Colon (tissue), 2 donors: ENCODE data around the gene MED4.

Source experiments
- FAIRE-seq: peaks from 2 replicates; lab custom pipeline; 2012; peaks lifted over from hg19 to GRCh38; lab: Jason Lieb, UNC
- donor health status: control.
- donor health status: control.

MED4 gene, protein sequence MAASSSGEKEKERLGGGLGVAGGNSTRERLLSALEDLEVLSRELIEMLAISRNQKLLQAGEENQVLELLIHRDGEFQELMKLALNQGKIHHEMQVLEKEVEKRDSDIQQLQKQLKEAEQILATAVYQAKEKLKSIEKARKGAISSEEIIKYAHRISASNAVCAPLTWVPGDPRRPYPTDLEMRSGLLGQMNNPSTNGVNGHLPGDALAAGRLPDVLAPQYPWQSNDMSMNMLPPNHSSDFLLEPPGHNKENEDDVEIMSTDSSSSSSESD

DNA sequence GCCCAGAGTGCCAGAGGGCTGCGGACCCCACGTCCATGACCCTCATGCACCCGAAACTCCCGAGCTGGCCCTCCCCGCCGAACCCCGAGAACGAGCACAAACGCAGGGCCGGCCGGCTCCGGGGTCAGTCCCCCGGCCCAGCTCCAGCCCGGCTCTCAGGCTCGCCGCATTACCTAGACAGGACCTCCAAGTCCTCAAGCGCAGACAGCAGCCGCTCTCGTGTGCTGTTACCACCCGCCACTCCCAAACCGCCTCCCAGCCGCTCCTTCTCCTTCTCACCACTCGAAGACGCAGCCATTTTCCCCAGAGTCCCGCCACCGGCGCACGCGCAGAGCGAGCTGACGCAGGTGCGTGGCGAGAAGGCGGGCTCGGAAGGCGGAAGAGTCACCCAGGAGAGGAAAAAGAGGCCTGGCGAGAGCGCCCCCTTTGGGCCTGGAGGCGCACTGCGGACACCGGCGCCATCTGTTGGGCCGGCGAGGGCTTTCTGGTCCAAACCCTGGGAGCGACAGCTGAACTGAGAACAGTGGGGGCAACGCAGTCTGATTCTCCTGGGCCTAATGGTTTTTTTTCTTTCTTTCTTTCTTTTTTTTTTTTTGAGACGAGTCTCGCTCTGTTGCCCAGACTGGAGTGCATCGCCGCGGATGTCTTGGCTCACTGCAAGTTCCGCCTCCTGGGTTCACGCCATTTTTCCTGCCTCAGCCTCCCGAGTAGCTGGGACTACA lies at the start of gene MED4:
TSS of gene MED4 (minus strand) at position 324 of the 722 bp plus-strand sequence. CDS start at position 298, 26 bp downstream.
- FAIRE-seq, result no peak

DNA sequence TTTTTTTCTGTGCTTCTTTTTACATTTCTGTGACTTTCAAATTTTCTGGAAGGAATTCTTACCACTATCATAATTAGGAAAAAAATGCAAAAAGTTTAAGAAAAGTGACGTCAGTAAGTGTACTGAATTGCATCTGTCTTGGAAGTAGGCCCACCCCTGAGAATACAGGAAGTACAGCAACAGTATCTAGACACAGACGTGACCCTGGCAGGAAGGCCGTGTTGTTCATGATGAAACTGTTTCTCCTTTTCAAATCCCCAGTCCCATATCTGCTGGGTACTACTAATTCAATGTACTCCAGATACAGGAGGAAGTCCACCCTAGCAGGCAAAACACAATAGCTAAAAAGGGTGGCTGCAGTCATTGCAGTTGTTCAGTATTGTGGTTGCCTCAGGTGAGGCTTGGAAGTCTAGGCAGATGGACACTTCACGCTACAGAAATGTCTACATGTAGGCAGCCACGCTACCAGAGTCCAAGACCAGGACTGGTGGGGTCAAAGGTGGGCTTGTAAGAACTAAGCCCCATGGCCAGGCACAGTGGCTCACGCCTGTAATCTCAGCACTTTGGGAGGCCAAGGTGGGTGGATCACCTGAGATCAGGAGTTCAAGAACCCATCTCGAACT lies 49.6 kb upstream of the MED4 start:
- FAIRE-seq, result no peak

DNA sequence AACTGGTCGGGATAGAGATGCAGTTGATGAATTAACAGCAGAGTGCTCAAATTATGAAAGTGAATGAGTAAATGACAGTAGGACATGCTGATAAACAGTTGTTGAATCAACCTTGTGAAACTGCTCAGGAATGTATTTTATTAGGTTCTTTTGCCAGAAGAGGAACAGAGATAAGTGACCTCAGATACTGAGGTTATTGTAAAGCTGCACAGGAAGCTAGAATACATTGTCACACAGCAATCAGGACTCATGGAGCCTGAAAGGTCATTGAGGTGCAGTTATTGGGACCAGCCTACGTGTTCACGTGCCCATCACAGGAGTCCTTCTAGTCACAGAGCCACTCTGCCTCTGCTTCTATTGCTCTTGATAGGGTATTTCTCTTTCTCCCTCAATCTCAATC lies 47.5 kb upstream of the MED4 start:
- no peak for FAIRE-seq

DNA sequence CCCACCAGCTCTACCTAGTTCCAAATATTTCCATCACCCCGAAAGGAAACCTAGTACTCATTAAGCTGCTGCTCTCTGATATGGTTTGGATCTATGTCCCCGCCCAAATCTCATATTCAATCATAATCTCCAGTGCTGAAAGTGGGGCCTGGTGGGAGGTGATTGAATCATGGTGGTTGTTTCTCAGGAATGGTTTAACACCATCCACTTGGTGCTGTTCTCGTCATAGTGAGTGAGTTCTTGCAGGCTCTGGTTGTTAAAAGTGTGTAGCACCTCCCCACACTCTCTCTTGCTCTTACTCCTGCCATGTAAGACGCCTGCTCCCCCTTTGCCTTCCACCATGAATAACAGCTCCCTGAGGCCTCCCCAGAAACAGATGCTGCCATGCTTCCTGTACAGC lies 43.4 kb upstream of the MED4 start:
- no peak for FAIRE-seq

DNA sequence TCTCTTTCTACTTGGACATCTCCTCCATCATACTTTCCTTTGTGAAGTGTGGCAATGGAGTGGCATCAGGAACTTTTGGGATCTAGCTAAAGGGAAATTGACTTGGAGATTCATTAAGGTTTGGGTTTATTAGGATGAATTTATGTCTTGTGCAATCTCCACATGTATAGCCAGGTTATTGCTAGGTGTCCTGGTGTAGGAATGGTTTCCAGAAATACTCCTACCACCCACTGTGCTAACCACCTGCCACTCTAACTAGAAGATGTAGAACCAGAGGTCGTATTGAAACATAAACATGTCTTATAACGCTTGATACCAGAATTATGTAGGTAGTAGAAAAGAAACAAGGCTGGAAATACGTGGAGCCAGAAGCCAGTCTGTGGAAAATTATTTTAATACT lies 38.1 kb upstream of the MED4 start:
- no peak for FAIRE-seq

DNA sequence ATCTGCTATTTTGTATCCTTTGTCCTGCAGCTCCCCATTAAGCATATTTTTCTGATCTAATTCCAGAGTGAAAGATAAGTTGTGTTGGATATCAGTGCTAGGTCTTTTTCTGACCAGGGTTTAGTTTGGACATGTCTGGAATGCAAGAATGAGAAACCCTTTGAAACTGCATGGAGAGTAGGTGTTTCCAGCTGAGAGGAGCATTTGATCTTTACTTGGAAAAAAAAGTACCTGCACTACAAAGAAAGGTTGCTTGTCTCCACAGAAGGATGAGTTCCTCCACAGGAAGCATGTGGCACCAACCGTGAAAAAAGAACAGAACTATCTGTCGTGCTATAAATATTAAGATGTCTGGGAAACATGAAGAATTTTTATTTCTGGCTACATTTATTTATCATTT lies 36.6 kb upstream of the MED4 start:
- FAIRE-seq, result no peak

DNA sequence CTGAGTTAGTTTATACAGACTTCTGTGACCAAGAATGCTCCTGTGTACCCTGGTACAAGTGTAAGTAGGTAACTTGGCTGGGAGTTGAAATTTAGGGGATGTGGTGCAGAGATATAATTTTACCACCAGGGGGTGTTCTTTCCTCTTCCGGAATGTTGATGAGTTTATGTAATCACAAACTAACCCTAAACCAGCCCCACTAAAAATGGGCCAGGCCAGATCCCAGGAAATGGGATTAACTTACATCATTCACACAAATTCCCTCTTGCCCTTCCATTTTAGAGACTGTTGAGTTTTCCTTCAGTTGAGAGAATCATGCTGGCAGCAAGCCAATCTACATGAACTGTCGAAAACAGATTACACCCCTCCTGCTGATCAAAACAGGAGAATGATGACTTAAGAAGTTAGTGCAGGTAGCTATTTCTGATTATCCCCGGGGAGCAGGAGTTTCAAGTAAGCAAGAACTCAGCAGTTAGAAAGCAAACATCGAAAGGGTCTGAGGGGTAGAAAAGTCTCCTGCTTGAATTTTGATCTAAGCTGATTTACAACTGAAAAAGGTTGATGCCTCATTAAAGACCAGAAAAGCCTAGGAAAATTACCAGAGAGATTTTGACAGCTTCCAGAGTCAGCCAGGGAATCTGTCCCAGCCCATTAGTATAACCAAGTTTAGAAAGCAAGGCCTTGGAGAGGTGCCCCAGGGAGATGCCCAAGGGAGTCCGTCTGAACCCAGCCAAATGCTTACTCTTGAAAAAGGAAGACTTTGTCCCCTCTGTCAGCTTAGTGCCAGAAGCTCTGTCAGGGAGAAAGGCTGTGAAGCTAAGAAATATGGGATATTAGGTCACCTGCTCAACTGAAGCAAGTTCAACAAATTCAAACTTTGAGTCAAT lies 32.3 kb upstream of the MED4 start:
- peak; percentile 41 for FAIRE-seq

DNA sequence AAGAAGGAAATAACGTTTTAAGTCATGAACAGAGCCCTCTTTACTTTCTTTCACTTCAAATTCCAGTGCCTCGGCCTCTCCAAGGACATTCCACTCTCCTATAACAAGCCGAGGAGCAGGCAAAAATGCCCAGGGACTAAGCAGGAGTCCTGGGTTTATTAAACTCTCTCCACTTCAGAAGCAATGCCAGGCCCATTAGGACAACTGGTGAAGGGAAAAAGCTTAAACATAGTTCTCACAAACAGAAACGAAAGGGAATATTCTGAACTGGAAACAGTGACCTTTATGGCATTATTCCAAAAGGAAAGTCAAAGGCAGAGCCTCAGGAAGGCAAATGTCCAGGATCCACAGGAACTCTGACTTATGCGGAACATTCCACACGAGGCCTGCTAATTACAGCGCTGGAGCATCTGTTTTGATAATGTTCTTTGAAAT lies 30.9 kb upstream of the MED4 start:
- no peak for FAIRE-seq

DNA sequence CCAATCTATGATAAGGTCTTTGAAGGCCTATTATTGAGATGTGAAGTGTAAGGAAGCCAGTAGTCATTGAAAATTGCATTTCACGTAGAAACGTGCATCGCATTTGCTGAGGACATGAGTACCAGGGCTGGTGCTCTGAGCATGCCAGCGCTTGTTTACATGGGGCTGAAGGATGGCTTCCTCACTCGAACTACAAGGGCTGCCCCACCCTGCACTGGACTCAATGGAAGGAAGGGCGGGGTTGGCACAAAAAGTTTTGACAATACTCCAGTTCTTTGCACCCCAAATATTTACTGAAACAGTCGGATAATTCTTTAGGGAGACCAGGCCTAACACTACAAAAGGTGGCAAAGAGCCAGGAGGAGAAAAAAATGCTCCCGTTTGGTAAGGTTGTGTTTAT lies 28.9 kb upstream of the MED4 start:
- FAIRE-seq, result no peak

DNA sequence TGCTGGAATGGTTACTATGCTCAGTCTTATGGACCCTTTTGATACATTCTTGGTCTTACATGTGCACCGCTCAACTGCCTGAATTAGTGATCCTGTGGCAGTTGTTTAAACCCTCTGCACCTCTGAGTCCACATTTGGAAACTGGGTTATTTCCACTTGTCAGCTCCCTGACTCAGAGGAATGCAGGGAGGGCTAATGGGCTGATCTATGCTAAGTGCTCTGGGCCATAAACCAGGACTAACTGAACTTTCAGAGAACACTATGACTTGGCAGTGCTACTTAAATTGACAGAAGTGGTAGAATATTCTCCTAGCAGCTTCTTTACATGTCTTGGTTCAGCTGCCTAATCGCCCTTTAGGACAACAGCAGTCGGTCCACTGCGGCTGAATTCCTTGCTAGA lies 26.8 kb upstream of the MED4 start:
- FAIRE-seq, result no peak

DNA sequence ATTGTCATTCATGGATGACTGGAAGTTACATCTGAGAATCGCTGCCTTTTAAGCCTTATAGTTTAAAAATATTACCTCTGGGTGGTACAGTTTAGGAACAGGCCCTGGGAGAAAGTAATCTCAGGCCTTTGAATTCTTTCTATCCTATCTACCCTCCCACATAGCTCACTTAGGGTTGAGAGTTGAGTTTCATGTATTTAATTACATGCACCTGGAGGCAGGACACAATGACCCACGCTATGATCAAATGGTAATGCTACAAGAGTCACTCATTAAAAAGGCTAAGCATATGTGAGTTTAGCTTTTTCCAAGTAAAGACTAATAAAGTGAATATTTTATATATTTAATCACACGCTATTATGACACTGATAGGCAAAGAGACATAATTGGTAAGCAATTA lies 25.3 kb upstream of the MED4 start:
- no peak for FAIRE-seq

DNA sequence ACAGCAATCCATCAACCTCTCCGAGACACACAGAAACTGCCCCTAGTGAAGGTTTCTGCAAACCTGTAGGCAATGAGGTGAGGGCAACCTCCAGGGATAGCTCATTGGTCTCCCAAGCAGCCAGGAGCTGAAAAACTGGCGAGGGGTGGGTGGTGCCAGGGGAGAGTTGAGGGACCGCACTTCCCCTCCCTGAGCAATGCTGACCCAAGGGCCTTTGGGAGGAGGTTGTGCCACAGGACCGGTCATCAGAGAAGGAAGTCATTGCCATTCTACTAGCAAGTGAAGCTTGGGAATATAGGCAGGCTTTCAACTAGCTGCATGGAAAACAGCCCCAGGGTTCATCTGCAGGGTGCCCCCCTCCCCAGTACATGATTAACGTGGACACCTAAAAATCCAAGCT lies 23.1 kb upstream of the MED4 start:
- FAIRE-seq, result no peak

DNA sequence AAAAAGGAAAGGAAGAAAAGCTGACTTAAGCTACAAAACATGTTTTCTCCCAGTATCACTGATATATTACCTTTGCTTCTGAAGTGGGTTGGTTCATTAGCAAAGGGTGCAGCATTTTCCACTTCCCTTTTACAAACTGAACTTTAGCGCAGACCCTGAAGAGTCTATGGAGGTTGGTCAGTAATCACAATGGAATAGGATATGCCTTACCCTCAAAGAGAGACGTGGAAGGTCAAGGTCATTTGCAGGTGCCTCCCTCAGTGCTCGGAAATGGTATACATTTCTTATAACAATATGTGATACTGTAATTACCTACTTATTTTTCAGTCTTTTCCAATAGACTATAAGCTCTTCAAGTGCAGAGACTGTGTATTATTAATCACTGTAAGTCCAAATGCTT lies 21.9 kb upstream of the MED4 start:
- no peak for FAIRE-seq

DNA sequence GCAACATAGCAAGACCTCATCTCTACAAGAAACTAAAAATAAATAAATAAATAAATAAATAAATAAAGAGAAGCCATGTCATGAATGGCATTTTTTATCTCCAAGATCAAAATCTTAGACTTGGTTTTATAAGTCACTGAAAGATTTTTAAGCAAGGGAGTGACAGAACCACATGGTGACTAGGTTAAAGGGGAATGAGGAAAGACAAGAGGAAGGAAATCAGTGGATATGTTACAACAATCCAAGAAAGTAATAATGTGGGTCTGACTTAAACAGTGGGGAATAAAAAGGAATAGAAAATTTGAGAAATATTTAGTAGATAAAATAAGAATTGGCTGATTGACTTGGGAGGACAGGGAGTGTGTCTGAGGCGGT lies 18.8 kb upstream of the MED4 start:
- FAIRE-seq, result no peak

DNA sequence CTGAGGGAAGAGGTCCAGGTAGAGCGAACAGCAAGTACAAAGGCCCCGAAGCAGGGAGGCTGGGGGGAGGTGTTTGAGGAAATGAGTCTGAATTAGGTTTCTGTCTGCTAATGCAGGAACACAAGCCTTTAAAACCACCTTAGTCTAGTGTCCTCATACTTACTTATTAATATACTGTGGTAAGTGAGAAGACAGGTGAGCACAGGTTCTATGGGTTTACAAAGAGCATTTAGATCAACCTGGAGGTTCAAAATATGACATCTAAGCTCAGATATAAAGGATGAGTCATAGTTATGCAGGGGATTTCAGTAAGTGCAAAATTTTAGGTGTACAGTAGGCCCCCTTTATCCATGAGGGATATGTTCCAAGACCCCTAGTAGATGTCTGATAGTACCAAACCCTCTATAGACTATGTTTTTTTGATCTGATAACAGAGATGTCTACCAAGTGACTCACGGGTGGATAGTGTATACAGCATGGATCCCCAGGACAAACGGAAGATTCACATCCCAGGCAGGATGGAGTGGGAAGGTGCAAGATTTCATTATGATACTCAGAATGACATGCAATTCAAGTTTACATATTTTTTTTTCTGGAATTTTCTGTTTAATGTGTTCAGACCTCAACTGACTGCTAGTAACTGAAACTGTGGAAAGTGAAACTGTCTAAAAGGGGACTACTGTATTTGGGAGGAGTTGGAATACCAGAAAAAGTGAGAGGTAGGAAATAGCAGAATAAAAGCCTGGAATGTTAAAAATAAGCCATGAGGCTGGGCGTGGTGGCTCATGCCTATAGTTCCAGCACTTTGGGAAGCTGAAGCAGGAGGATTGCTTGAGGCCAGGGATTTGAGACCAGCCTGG lies 18.2 kb upstream of the MED4 start:
- no peak for FAIRE-seq

DNA sequence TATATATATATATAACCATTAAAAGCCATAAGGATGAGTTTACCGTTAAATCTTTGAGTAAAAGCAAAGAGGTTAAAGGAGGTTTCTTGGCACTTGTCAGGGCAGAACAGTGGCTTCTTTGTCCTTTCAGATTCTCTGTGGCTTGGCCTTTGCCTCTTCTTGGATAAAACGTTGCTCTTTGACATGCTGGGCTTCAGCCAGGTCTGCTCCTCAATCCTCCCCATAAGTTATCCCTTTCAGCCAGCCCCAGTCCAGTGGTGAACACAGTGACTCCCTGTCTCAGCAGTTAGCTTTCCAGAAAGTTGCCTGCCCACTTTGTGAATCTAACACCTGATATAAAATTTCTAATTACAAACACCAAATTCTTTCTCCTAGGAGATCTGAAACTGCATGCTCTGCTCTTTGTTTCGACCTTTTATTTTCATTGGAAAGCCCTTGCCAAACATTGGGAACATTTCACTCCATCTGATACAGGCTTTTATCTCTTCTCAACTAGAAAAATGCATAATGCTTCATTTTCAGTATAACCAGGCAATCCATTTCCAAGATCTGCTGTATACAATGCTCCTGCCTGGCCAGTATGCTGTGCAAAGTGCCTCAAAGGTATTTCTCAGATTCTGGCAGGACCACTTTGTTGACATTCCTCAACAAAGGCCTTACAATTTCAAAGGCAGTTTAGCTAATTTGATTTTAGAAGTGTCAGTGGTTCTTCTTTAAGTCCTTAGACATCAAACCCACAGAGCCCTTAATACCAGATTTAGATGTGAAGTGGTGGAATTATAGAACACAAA lies 16.2 kb upstream of the MED4 start:
- no peak for FAIRE-seq

DNA sequence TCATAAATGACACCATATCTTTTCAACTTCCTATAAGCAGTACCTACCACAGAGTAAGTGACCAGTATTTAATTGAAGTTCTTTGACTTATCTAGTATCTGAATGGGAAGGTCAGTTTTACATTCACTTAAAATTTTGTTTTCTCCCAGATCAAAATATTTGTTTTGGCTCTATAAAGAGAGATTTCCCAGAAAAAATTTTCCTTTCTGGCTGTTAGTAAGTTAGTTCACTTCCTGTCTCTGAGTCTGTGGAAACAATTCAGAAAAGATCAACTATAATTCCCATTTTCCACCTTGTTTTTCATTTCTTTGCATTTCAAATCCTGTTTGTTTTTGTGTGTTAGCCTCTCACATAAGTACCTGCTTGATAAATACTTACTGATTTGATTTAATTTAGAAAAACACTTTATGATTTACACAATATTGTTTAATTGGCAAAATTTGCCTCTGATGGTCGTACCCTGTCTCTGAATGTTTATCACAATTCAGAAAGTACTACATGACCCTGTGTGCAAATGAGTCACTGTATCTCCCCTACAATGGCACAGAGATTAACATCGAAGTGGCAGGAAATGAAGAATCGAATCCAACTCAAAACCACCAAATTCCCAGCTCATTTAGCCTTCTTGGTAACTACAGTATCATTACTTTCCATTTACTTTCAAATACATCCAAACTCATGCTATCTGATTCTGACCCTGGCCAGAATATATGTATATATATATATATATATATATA lies 15.4 kb upstream of the MED4 start:
- no peak for FAIRE-seq

DNA sequence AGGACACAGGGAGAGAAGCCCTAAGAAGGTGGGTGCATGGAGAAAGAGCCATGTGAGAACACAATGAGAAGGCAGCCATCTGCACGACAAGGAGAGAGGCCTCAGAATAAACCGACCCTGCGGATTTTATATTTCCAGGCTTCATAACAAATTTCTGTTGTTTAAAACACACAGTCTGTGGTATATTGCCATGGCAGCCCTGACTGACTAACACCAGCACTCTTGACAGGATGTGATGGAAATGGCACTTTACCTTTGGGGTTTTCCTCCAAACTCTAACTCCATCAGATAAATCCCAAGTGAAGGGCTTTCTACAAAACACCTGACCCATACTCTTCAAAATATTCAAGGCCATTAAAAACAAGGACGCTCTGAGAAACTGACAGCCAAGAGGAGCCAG lies 13.2 kb upstream of the MED4 start:
- no peak for FAIRE-seq

DNA sequence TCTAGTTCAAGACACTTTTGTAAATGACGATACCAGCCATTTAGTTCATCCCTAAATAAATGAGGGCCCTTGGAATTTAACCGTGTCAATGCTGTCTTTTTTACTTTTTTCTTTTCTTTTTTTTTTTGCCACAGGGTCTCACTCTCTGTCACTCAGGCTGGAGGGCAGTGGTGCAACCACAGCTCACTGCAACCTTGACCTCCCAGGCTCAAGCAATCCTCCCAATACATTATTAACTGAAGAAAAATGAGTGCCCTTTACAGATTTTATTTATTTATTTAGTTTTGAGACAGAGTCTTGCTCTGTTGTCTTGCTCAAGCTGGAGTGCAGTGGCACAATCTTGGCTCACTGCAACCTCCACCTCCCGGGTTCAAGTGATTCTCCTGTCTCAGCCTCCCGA lies 2.9 kb upstream of the MED4 start:
- no peak for FAIRE-seq

DNA sequence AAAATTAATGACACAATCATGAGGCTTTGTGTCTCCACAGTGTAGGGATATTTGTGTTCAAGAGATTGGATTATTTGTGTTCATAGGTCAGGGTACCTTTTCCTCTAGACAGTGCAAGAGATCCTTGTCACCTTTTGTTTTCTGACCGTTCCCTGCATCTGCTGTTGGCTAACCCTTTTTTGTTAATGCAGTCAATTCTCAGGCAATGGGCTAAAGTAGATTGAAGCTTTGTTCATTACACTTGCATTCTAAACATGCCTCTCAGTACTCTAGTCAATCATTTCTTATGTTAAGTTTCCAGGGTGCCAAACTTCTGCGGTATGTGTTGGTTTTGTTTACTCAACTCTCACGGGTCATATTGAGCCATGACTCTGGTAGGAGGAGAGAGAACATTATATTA lies 1.8 kb upstream of the MED4 start:
- FAIRE-seq, result no peak
